Lung (tissue), 12 donors: Measurements from ENCODE around the gene MBD3. TPM values are rescaled to one million over a fixed set of nuclear protein-coding genes. Genes with fewer than 3 reads are reported as not detected.

Source experiments
- ATAC-seq: fragments of 200-7000 bp; cut with Tn5 transposase; one replicate; pipeline ENCODE4 v1.9.1; 2020; ENCODE audit warnings: moderate number of reproducible peaks; ENCODE audit not compliant: insufficient read depth, low FRiP score
- DNase-seq, 3 donors: peaks; one replicate each; pipeline ENCODE4 v3.0.0-alpha.2; 2013 to 2017
- H3K27ac ChIP-seq, 2 donors: one replicate each; pipeline ENCODE4 v1.5.1; 2013; ENCODE audit warnings: mild to moderate bottlenecking in 2 of 2, moderate library complexity in 2 of 2, control low read depth in 1 of 2, inconsistent platforms in 1 of 2, low read depth in 1 of 2, low read length in 1 of 2
- H3K27me3 ChIP-seq, 3 donors: one replicate each; pipeline ENCODE4 v1.5.1; 2013; ENCODE audit warnings: low read length in 2 of 3; ENCODE audit not compliant: control insufficient read depth in 3 of 3, insufficient read depth in 3 of 3
- H3K36me3 ChIP-seq, 4 donors: one replicate each; pipeline ENCODE4 v1.5.1; 2013; ENCODE audit warnings: low read length in 4 of 4, mild to moderate bottlenecking in 1 of 4, moderate library complexity in 1 of 4; ENCODE audit not compliant: control insufficient read depth in 4 of 4, insufficient read depth in 4 of 4
- H3K4me1 ChIP-seq, 5 donors: one replicate each; pipeline ENCODE4 v1.5.1; 2013; ENCODE audit warnings: low read length in 5 of 5, mild to moderate bottlenecking in 2 of 5, moderate library complexity in 1 of 5; ENCODE audit not compliant: control insufficient read depth in 5 of 5, insufficient read depth in 5 of 5
- H3K4me3 ChIP-seq: one replicate; pipeline ENCODE4 v1.5.1; 2013; ENCODE audit warnings: mild to moderate bottlenecking, control low read depth, moderate library complexity
- H3K9ac ChIP-seq, 2 donors: one replicate each; pipeline ENCODE4 v1.5.1; 2013; ENCODE audit warnings: low read length in 2 of 2, control low read depth in 1 of 2; ENCODE audit not compliant: insufficient read depth in 1 of 2
- H3K9me3 ChIP-seq, 4 donors: one replicate each; pipeline ENCODE4 v1.5.1; 2013; ENCODE audit warnings: low read length in 3 of 4, mild to moderate bottlenecking in 1 of 4, moderate library complexity in 1 of 4; ENCODE audit not compliant: control insufficient read depth in 4 of 4, insufficient read depth in 3 of 4
- CTCF ChIP-seq: IDR thresholded peaks from 2 replicates; pipeline ENCODE4 v1.5.1; 2012; ENCODE audit warnings: mild to moderate bottlenecking; ENCODE audit errors: control extremely low read depth, extremely low read depth
- WGBS, 2 donors: extraction: QIAGEN DNeasy Blood & Tissue Kit; methylation state at CpG; one replicate each; pipeline ENCODE4 v1.1.7; 2013; 5-methylcytosine and 5-hydroxymethylcytosine counted together
- polyA plus RNA-seq, 2 donors: library from polyadenylated mRNA; stranded (reverse); fragments of 200-250 nt; gene quantifications; one replicate each; pipeline ENCODE4 v1.2.1, GENCODE V29; 2013
- total RNA-seq, 2 donors: library from RNA; depleted of rRNA in 1 of 2; stranded (reverse); fragments of >200 nt in 1 of 2; gene quantifications; one replicate each; pipeline ENCODE4 v1.2.1, GENCODE V29; 2014 to 2021
- donor health status: control.
- donor health status: control.
- donor health status: Bipolar disorder and iron deficiency.
- donor health status: healthy.
- donor health status: DM: yes; HTN: yes; CAD: no.

Gene MBD3
- total and polyA plus RNA-seq, 4 donors = 48.1 to 129 (median 88.7) TPM

GRCh38 chr19:1610579-1610978, 17.9 kb upstream of the MBD3 start:
- no peak for DNase-seq
- H3K9me3 ChIP-seq = peaks cover 0 to 3% (median 0%) of the 10 kb centered on the region in 4 donors
- no peak for ATAC-seq
- TF ChIP-seq CTCF = no peak
- no peak overlapping the region for H3K9ac ChIP-seq
- H3K27me3 ChIP-seq = no peaks in the 10 kb centered on the region
- H3K4me3 ChIP-seq = no peak overlapping the region
- 83 to 84% methylated on average over 11 of the region's 11 CpGs for WGBS, 2 donors
- peaks cover 0 to 7% (median 0%) of the 10 kb centered on the region in 5 donors for H3K4me1 ChIP-seq
- H3K36me3 ChIP-seq = peaks cover 9 to 50% (median 20%) of the 10 kb centered on the region in 4 donors
- no peak overlapping the region for H3K27ac ChIP-seq

- Histone ChIP-seq H3K27me3 (no peaks in the 10 kb centered on the region), H3K9me3 (peaks cover 0 to 3% (median 0%) of the 10 kb centered on the region in 4 donors), H3K4me1 (peaks cover 0 to 7% (median 0%) of the 10 kb centered on the region in 5 donors), H3K27ac (no peak overlapping the region), H3K9ac (no peak overlapping the region), H3K4me3 (no peak overlapping the region), H3K36me3 (peaks cover 5 to 43% (median 18%) of the 10 kb centered on the region in 4 donors)
- DNase-seq = no peak
- ATAC-seq = no peak
- no peak for TF ChIP-seq CTCF
- 86 to 89% methylated on average over 16 of the region's 16 CpGs for WGBS, 2 donors
Observed at GRCh38 chr19:1609680-1610474, 17.2 kb upstream of the MBD3 start.

GRCh38 chr19:1609103-1609396, 16.4 kb upstream of the MBD3 start:
- H3K27me3 ChIP-seq = no peaks in the 10 kb centered on the region
- ATAC-seq (no peak), DNase-seq (no peak)
- TF ChIP-seq CTCF = no peak
- peaks cover 0 to 3% (median 0%) of the 10 kb centered on the region in 4 donors for H3K9me3 ChIP-seq
- 18 to 35% methylated on average over 10 of the region's 10 CpGs for WGBS, 2 donors
- H3K4me1 ChIP-seq = peaks cover 0 to 11% (median 4%) of the 10 kb centered on the region in 5 donors
- peaks cover 4 to 35% (median 16%) of the 10 kb centered on the region in 4 donors for H3K36me3 ChIP-seq
- H3K4me3 ChIP-seq = no peak overlapping the region
- H3K27ac ChIP-seq = no peak overlapping the region
- H3K9ac ChIP-seq = no peak overlapping the region
